ENCODE data around the gene KRTAP10-12.
A peak's percentile ranks its signal among the peaks of the same experiment; 100 is the strongest.
"Not testable (repeated sequence)": the region's sequence is repeated elsewhere in the genome, so short reads cannot be mapped to it uniquely, and the experiment has no call there.

KRTAP10-12 gene, protein sequence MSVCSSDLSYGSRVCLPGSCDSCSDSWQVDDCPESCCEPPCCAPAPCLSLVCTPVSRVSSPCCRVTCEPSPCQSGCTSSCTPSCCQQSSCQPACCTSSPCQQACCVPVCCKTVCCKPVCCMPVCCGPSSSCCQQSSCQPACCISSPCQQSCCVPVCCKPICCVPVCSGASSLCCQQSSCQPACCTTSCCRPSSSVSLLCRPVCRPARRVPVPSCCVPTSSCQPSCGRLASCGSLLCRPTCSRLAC

DNA sequence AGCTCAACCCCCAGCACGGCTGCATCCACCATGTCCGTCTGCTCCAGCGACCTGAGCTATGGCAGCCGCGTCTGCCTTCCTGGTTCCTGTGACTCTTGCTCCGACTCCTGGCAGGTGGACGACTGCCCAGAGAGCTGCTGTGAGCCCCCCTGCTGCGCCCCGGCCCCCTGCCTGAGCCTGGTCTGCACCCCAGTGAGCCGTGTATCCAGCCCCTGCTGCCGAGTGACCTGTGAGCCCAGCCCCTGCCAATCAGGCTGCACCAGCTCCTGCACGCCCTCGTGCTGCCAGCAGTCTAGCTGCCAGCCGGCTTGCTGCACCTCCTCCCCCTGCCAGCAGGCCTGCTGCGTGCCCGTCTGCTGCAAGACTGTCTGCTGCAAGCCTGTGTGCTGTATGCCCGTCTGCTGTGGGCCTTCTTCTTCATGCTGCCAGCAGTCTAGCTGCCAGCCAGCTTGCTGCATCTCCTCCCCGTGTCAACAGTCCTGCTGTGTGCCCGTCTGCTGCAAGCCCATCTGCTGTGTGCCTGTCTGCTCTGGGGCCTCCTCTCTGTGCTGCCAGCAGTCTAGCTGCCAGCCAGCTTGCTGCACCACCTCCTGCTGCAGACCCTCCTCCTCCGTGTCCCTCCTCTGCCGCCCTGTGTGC is at the start of gene KRTAP10-12:
Gene KRTAP10-12 (plus strand): TSS at position 1 of the 639 bp plus-strand sequence. CDS start 30 bp downstream, at position 31.
- DNase-seq = peak in 1 of 14 donors; percentile 58

DNA sequence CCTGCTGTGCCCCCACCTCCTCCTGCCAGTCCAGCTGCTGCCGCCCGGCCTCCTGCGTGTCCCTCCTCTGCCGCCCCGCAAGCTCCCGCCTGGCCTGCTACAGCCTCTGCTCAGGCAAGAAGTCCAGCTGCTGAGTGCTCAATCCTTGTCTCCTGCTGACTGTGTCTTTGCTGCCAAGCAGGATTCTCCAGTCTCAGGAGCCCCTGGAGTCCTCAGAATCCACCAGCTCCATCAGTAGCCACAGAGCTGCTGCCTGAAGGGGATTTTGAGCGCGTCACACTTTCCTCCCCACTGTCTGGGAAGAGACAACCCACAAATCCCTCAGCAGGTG is 49.8 kb upstream of the KRTAP10-12 start:
- DNase-seq = no peak

DNA sequence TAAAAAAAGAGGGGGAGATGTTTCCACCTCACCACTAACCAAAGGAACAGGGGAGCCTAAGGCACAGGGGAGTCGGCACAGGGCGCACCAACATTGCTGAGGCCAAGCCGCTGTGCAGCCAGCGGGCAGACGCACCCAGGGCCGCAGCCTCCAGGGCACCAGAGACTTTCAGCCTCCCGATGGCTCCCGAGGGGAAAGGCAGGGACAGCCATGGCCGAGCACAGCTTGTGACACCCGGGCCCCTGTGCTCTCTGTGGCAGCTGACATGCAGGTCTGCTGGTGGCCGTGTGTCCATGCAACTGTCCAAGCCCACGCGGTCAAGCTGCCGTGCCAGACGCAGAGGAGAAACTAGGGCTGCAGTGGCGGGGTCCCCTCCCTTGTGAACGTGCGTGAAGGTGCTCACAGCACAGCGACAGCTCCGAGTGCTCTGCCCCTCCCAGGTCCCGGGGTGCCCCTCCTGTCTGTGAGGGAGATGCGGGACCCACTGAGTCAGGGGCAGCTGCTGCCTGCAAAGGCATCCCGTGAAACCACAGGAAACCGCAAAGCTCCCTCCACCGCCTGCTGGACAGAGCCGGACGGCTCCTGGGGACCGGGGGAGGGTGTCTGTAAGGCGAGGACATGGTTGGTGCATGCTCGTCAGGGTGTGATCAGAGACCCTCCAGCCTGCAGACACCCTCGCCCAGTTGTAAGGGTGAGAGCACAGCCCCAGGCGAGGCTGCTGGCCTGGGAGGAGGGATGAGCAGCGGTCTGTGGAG is 48.2 kb upstream of the KRTAP10-12 start:
- no peak for DNase-seq

DNA sequence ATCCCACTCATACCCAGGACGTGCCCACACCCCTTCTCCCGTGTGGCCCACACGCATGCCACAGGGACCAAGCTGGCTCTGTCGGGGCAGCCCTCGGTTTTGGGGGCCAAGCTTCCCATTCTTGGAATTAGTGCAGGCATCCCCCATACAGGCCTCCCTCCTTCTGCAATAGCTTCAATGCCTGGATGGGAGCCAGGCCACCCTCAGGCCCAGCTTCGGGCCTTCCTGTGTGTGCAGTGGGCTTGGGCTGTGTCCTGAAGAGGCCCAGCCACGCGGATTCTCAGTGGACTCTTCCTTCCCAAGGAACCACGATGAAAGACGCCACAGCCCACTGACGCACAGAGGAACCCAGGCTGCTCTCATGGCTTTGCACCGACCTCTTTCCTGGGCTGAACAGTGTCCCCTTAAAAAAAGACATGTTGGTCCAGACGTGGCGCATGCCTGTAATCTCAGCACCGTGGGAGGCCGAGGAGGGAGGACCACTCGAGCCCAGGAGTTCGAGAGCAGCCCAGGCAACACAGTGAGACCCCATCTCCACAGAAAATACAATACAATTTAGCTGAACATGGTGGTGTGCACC is 47.4 kb upstream of the KRTAP10-12 start:
- no peak for DNase-seq

DNA sequence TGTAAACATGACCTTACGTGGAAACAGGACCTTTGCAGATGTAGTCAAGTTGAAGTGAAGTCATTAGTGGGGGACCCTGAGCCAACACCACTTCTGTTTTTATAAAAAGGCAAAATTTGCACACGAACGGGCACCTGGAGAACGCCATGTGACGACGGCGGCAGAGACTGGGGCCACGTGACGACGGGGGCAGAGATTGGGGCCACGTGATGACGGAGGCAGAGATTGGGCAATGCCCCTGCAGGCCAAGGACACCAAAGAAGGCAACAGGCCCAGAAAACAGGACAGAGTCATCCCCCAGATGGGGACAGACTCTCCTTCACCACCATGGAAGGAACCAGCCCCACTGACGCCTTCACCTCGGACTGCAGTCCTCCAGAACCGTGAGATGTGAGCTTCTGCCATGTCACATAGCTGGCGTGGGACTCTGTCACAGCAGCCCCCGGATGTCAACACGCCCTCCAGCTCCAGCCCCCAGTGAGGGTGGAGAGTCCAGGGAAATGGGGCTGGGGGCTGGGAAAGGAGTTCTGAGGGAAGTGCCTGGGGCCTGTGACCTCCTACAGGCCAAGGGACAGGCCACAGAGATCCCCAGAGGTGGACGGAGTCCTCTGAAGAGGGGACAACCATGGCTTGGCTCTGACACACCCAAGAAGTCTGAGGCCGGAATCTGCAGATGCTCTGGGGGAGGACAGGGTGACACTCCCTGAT is 46.6 kb upstream of the KRTAP10-12 start:
- no peak for DNase-seq

DNA sequence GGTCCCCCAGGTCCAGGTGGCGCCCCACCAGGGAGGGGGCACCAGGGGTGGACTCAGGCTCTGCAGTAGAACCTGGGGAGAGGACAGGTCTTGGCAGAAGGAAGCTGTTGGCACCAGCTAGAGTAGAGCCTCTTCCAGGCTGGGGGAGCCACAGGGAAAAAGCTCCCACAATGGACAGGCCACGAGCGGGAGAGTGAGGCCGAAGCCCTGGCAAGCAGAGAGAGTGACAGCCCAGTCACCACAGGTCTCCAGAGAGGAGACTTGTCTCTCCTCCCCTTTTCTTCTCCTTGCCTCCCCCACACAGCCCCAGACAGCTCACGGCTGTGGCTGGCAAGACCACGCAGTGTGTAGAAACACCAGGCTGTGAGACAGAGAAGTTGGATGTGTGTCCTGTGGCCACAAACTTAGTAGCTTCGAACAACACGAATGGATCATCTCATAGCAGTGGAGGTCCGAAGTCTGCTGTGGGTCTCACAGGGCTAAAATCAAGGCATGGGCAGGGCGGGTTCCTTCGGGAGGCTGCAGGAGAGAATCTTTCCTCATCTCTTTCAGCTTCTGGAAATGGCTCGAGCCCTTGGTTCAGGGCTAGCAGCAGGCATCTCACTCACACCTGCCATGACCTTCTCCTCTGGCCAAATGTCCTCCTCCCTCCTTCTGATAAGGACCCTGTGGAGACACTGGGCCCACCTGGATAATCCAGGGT is 45.8 kb upstream of the KRTAP10-12 start:
- no peak for DNase-seq

DNA sequence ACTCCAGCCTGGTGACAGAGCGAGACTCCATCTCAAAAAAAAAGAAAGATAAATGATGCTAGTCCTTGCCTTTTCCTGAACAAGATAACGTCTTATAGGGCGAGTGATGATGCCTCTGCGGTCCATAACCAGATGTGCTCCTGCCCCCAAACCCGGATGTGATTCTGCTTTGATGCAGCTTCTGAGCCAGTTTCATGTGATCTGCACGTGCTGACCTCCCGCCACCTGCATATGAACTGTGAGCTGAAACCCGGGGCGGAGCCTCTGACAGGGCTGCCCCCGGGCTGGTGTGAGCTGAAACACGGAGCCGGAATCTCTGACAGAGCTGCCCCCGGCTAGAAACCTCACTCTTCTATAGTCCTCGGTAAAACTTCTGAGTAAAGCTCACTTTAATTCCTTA is 43.8 kb upstream of the KRTAP10-12 start:
- DNase-seq = no peak

DNA sequence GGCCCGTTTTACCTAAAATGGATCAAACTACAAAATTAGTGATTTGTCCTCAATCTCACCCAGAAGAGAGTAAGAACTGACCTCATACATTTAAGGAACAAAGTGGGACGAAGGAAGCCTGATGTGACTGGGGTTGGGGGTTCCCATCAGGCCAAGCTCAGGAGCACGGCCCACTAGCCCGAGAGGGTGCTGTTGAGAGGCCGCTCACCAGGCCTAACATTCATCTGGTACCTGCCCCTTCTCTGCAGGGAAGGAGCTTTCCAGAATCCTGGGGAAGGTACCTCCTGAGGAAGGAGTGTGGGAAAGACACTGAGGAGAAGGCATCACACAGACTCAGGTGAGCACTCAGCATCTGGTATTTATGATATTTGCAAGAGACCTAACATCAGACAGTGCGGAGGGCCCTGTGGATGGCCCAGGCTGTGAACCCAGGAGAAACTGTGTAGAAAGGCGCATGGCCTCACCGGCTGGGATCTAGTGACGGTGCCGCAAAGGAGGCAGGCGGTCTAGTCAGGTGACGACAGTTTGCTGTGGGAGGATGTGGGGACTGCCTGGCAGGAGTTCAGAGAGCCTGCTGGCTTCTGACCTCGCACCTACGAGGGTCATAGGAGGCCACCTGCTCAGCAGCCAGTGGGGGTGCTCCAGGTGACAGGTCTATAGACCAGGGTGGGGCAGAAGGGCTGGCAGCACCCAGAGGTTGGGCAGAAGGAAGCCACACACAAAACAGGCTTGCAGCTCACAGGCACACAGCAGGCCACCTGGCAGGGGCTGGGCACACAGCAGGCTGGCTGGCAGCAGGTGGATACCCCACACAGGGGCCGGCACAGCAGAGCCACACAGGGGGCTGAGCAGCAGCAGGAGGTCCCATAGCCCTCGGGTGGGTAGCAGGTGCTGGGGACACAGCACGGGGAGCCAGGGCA is 43.1 kb upstream of the KRTAP10-12 start:
- no peak for DNase-seq

DNA sequence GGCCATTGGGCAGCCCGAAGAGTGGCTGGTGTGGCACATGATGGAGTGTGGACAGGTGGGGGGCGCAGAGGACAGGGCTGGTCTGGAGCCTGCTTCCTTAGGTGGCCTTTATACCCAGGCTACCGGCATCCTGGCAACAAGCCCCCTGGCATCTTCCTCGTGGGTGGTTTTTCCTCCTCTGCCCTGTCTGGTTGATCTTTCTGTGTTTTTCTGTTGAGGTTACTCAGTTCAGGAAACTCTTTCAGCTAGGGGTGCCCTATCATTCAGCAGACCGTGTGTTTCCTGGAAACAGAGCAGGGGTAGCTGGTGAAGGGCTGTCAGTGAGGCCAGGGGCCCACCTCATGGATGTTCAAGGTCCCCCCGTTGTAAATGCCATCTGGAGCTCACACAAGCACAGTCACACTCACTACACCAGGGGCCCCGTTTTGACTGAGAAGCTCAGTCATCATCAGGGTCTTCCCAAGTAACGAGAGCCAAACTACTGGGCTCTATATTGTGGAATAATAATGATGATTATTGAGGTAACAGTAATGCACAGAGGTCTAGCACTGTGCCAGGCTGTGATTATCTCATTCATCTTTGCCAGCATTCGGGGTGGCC is 42.3 kb upstream of the KRTAP10-12 start, which contains the start of gene KRTAP12-4:
Gene KRTAP12-4 (minus strand): TSS at position 84 of the 600 bp plus-strand sequence. CDS start 45 bp downstream, at position 39.
- DNase-seq = no peak

DNA sequence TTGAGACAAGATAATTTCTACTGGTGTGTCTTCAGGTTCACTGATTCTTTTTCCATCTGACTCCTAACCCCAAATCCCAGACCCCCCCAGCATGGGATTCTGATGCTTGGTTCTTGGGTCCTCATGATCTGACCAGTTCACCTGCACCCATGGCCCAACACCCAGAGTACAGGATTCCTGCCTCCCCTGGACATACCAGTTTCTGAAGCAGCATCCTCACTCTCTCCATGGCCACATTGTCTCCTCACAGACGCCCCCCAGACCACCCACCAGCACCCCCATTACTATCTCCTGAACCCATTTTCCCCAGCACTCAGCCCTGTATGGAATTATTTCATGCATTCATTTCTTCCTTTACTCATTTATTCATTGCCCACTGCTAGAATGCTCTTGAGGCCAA is 40.1 kb upstream of the KRTAP10-12 start:
- DNase-seq = no peak

DNA sequence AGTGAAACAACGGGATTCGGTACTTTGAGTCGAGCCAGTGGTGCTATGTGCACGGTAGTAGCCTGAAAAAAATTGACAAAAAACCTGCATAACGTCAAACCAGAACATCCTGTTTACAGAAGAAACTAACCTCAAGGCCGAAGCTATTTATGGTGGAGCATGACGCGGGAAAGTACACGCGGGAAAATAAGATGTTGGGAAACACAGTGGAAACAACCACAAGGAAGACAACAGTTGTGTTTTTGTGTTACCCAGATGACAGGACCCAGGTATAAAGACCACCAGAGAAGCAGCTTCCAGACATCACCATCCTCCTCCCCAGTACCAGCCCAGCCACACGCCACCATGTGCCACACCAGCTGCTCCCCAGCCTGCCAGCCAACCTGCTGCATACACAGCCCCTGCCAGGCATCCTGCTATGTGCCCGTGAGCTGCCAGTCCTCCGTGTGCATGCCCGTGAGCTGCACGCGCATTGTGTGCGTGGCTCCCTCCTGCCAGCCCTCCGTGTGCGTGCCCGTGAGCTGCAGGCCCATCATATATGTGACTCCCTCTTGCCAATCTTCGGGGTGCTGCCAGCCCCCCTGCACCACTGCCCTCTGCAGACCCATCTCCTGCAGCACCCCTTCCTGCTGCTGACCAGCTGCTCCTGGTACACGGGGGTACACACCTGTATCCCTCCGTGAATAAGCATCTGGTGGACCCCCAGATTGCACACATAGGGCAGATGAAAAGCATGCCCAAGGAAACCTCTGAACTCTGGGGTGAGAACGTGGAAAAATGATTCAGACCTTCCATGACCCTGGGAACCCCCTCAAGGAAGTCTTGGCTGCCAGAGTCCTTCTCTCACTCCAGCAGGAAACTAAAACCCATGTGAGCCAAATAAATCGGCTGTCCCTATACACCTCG is 39.1 kb upstream of the KRTAP10-12 start, which contains the start of gene KRTAP12-3:
Gene KRTAP12-3 (plus strand): TSS at position 298 of the 906 bp plus-strand sequence. CDS start 48 bp downstream, at position 346.
- DNase-seq = no peak

DNA sequence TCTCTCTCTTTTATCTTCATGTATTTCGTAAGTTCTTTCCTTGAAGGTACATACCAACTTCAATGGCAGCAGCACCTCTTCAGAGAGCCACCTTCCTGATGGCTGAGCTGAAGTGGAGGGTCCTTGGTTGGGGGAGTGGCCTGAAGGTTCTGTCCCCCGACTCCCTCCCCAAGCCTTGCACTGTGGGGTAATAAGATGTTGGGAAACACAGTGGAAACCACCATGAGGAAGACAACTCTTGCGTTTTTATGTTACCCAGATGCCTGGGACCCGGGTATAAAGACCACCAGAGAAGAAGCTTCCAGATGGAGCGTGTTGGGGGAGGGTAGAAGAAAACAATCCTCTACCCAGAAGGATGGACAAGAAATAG is 38.4 kb upstream of the KRTAP10-12 start:
- no peak for DNase-seq

DNA sequence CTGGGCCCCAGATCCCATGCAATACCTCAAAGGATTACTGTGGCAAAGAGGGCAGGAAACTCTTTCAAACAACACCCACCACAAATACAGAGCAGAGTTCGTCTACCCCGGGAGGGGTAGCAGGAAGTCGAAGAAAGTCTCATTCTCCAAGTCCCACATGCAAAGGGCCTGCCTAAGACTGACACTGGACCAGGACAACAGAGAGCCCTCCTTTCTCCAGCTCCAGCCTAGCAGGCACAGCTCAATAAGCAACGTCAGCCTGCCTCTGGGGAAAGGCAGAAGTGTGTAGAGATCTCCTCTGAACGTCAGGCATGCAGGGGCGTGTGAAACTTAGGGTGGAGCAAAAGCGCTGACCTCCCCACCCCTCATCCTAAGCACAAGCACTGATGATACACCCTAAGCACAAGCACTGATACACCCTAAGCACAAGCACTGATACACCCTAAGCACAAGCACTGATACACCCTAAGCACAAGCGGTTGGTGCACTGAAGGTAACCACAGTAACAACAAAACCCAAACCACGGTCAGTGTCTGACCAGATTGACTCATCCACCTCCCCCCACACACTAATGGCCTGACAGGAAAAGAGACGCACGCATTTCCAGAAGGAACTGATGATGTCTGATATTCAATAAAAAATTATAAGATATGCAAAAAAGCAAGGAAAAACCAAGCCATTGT is 37.9 kb upstream of the KRTAP10-12 start:
- no peak for DNase-seq

DNA sequence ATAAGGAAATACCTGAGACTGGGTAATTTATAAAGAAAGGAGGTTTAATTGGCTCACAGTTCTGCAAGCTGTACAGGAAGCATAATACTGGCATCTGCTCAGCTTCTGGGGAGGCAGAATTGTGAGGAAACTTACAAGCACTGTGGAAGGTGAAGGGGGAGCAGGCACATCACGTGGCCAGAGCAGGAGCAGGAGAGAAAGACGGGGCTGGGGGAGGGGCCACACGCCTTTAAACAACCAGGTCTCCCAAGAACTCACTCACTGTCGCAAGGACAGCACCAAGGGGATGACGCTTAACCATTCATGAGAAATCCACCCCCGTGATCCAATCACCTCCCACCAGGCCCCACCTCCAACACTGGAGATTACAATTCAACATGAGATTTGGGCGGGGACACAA is 35.4 kb upstream of the KRTAP10-12 start:
- DNase-seq = not testable (repeated sequence)

DNA sequence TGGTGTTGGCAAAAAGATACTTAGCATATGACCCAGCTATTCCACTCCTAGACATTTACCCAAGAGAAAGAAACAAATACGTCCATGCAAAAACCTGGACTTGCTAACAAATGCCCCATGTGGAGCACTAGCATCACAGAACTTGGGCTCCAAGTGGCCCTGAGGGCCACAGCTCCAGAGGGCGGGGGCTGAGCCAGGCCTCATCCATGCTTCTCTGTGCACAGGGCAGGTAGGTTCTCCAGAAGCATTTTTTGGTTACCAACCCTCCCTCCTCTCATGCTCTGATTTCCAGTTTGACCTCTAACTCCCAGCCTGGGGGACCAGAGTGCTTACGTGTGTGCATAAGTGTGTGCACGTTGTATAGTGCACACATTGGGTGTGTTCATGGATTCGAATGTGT is 32.3 kb upstream of the KRTAP10-12 start:
- DNase-seq = no peak

DNA sequence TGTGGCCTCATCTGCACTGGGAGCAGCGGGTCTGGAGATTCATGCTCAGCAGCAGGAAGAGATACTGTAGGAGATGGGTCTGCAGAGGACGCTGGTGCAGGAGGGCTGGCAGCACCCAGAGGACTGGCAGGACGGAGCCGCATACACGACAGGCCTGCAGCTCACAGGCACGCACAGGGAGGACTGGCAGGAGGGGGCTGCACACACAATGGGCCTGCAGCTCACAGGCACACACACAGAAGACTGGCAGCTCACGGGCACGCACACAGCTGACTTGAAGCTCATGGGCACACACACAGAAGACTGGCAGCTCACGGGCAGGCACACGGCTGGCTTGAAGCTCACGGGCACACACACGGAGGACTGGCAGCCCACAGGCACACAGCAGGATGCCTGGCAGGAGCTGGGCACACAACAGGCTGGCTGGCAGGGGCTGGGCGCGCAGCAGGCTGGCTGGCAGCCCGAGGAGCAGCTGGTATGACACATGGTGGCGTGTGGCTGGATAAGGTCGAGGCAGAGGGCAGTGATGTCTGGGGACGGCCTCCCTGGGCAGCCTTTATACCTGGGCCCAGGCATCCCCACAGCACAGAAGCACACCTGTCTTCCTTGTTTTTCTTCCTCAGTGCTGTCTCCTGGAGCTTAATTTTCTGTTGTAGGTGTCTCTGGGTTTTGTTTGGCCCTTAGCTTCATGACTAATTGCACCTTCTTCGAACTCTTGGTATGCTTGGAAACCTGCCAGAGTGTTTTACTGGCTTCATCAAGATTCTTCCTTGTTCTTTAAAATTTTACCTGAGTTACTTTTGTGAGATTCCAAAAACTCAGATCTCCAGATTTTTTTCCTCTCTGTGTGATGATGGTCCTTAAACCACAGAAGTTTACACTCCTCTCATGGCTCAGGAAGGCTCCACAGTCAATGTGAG is 30.3 kb upstream of the KRTAP10-12 start, which contains the start of gene KRTAP12-2:
Gene KRTAP12-2 (minus strand): TSS at position 527 of the 920 bp plus-strand sequence. CDS start 41 bp downstream, at position 486.
- no peak for DNase-seq

DNA sequence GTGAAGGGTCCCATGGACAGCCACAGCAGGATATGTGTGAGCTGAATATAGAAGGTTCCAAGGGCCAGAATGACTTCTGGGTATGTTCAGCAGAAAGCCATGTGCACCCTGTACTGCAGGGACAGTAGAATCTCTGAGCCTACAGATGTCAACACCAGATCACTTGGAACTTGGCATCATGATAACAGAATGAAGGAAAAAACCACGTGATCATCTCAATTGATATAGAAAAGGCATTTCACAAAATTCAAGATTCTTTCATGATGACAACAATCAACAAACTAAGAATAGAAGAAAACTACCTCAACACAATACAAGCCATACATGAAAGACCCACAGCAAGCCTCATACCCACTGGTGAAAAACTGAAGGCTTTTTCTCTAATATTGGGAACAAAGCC is 29.4 kb upstream of the KRTAP10-12 start:
- DNase-seq = no peak

Measured in C1 segment of cervical spinal cord (tissue), 14 donors.